COR-L47 (cell line): ENCODE results near the gene RABAC1.

ENCODE experiments used
- DNase-seq: peaks from one replicate; lab custom pipeline; 2025; lab: John Stamatoyannopoulos, UW

RABAC1 gene

DNA sequence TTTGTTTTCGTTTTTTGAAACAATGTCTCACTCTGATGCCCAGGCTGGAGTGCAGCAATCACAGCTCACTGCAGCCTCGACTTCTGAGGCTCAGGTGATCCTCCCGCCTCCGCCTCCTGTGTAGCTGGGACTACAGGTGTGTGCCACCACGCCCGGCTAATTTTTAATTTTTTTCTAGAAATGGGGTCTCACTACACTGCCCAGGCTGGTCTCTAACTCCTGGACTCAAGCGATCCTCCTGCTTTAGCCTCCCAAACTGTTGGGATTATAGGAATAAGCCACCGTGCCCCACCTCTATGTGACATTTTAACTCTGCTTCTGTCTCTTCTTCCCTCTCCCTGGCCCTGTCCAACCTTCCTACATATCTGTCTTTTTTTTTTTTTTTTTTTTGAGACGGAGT is 29.8 kb upstream of the RABAC1 start:
- DNase-seq: no peak

DNA sequence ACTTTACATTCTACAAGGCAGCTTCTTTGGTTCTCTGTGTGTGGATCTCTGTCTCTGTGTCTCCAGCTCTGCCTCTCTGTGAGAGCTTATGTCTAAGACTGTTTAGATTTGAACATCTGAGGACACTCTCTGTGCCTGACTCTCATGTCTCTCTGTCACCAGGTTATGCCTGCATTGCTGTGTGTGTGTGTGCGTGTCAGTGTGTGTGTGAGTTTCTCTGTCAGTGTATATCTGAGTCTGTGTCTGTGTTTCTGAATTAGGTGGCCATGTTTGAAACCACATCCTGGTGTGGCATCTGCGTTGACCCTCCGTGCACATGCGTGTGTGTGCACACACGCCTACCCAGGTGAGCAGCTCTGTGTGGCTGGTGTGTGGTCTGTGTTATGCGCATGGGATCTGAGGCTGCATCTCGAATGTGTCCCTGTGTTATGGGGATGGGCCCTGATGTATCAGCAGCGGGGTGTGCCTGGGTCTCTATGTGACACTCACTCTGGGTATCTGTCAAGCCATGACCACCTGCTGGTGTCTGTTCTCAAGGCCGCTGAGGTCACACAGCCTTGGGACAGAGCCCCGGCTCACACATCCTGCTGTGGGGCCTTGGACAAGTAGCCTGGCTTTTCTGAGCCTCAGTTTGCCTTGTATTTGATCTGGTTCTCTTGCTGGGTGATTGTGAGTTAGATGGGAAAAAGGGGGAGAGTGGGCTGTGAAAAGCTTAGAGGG is 28.2 kb upstream of the RABAC1 start:
- no peak for DNase-seq

DNA sequence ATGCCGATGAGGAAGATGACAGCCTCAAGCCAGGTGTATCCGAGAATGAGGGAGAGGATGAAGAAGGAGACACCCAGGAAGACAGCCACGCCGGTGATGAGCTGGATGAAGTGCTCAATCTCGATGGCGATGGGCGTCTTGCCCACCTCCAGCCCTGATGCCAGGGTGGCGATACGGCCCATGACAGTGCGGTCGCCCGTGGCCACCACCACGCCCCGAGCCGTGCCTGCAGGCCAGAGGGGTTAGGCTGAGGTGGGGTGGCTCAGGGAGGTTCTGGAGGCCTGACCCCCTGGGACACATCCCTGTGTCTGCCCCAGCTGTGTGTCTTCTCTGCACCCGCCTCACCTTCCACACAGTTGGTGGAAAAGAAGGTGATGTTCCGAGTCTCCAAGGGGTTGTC is 25.8 kb upstream of the RABAC1 start:
- DNase-seq: no peak

DNA sequence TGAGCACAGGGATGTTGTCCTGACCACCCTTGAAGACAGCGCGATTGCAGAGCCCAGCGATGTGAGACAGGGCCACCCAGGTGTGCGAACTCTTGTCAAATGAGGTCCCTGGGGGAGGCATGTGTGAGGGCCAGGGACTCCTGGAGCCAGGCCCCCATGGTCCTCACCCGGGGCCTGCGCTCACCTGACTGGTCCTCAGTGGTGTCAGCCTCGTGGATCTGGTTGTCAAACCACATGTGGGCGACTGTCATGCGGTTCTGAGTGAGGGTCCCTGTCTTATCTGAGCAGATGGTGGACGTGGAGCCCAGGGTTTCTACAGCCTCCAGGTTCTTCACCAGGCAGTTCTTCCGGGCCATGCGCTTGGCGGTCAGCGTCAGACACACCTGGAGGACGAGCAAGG is 22.6 kb upstream of the RABAC1 start:
- DNase-seq: no peak

DNA sequence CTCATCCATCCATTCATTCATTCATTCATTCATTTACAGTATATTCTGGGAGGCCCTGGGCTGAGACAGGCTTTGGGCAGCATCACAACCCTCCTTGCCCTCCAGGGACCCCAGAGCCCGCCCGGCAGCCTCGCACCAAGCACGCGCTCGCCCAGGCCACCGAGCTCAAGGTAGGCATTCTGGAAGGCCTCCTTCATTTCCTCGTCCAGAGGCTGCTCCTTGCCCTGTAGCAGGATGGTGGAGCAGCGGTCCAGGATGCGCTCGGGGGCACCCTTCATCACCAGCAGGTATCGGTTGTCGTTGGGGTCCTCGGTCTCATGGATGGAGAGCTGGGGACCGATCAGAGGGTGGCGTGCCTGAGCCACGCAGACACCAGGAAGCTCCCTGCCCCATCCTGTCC is 19.3 kb upstream of the RABAC1 start:
- no peak for DNase-seq

DNA sequence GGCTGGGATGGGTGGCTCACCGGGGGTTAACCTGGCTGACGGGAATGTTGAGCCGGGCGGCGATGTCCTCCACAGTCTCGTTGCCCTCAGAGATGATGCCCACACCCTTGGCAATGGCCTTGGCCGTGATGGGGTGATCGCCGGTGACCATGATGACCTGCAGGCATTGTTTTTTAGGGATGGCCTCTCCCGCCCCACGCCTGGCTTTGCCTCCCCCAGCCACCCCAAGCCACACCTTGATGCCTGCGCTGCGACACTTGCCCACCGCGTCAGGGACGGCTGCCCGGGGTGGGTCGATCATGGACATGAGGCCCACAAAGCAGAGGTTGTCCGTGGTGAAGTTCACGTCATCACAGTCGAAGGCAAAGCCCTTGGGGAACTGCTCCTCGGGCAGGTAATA is 18.8 kb upstream of the RABAC1 start:
- no peak for DNase-seq

DNA sequence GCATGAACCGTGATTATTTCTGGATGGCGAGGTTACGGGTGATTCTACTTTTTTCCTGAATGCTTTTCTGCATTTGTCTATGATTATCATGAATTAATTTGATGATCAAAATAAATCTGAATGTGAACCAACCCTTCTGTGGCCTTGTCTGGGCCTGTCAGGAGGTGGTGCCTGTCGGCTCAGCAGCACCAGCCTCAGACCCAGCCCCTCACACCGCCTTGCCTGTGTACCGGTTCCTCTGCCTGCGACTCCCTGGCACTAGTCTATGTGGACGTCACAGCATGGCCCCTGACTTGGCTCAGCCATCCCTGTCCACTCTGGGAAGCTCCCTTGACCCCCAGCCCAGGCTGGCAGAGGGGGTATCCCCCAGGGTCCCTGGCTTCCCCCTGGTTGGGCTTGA is 15.5 kb upstream of the RABAC1 start:
- DNase-seq: no peak

DNA sequence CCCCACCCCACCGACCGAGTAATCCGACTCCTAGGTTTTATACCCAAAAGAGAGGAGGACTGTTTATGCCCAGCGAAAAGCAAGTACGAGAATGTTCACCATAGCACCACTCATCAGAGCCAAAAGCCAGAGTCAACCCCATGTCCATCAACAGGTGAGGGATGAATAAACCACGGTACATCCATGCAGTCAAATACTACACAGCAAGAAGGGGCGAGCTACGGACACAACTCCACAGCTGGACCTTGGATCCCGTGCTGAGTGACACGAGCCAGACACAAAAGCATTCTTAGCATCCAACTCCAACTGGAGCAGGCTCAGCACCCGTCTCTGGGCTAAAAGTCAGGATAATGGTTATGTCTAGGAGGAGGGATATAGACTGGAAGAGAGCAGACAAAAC is 12.2 kb upstream of the RABAC1 start:
- DNase-seq: no peak

DNA sequence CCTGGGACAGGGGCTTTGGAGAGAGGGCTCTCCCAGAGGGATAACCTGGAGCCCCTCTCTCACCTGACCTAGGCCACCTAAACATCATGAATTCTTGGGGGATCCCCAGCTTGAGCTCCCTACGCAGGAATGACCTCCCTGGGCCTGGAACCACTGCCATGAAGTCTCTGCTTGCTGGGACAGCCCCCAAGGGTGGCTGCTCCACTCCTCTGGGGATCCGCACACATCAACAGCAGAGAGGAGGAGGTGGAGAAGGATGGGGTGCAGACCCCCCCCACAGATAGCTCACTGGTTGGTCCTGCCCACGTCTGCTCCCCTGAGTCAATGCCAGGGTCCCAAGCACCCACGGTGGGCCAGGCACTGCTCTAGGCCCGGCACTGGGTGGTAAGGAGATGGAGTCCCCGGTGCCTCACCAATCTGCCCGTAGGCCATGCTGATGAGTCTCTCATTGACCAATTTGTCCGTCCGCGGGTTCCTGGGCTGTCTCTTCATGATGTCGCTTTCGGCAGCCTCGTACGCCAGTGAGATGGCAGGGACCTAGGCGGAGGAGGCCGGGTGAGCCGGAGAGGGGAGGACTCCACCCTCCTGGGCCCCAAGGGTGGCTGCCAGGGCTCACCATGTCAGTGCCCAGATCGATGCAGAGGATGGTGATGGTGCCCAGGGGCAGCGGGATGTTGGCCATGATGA is 10.8 kb upstream of the RABAC1 start:
- no peak for DNase-seq

DNA sequence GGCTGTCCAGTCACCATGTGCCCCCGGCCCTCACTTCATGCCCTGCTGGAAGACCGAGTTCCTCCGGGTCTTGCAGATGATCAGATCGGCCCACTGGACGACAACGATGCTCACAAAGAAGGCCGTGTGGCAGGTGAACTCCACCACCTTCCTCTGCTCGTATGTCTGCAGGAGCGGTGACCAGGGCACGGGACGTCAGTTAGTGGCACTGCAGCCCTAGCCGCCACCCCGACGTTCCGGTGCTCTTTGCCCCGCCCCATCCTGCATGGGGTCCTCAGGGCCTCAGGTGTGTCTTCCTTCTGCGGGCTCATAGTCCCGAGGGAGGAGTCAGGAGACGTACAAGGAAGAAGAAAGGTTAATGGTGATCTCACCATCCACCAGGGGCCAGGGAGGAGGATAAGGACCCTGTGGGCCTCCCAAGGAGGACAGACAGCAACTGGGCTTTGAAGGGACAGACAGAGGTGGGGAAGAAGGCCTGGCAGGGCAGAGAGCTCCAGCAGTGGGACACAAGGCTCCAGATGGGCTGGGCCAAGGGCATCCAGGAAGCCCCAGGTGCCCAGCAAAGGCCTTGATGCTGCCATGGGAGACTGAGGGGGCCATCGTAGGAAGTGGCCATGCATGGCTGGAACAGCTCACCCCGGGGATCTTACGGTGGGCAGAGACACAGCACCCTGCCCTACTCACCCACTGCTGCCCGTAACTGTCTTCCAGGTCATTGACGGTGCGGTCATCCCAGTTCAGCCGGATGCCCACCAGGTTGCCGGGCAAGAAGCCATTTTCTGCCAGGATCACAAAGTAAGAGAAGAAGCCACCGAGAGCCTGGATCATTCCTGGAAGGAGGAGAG is 9.9 kb upstream of the RABAC1 start:
- no peak for DNase-seq

- DNase-seq: no peak
Observed at GRCh38 chr19:41967054-41967783, 8.1 kb upstream of the RABAC1 start.

GRCh38 chr19:41965106-41965505 is 6.0 kb upstream of the RABAC1 start:
- no peak for DNase-seq

- no peak for DNase-seq
Observed at GRCh38 chr19:41960973-41961372, 1.9 kb upstream of the RABAC1 start.

GRCh38 chr19:41958367-41959055 is 610 bp downstream of the RABAC1 start:
- DNase-seq: peak; percentile 65

- DNase-seq: peak; percentile 73
Observed at GRCh38 chr19:41957838-41958366, 1.2 kb downstream of the RABAC1 start.

DNA sequence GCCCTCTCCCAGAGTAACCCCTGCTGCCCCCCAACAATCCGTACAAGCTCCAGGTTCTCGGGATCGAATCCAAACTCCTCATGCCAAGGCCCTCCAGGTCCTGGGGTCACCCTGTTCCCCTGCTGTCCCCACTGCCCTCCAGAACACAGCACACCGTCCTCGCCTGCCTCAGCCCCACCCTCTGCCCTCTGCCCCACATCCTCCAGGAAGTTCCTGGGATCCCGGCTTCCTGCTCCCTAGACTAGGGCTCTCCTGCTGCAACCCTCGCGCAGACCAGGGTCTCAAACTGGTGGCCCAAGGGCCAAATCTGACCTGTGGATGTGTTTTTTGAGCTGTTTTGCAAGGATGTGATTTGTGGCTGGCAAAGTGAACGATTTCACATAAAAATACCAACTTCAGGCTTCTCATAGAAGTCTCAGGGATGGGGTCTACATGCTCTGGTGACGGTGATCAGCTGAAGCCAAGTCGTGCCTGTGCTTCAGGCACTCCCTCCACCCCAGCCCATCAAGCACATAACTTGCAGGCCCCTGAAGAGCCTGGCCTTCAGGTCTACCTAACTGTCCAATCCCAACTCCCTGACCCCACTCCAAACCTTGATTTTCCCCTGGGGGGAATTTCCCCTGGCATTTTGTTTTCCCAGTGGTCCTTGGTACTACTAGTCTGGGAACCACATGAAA is 1.8 kb downstream of the RABAC1 start:
- no peak for DNase-seq

- no peak for DNase-seq
Observed at GRCh38 chr19:41956621-41957020, 2.5 kb downstream of the RABAC1 start.

DNA sequence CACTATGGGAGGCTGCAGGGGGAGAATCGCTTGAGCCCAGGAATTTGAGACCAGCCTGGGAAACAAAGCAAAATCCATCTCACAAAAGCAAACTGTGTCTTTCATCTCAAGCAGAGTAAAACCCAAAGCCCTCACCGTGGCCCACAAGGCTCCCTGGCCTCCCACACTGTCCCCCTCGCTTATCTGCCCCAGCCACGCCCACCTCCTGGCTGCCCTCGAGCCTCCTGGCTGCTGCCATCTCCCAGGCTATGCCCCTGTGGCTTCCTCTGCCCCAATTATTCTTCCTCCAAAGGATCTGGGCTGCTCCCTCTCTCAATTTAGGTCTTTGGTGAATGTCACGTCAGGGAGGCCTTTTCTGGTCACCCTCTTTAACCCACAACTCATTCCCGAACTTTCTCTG is 3.6 kb downstream of the RABAC1 start:
- no peak for DNase-seq

DNA sequence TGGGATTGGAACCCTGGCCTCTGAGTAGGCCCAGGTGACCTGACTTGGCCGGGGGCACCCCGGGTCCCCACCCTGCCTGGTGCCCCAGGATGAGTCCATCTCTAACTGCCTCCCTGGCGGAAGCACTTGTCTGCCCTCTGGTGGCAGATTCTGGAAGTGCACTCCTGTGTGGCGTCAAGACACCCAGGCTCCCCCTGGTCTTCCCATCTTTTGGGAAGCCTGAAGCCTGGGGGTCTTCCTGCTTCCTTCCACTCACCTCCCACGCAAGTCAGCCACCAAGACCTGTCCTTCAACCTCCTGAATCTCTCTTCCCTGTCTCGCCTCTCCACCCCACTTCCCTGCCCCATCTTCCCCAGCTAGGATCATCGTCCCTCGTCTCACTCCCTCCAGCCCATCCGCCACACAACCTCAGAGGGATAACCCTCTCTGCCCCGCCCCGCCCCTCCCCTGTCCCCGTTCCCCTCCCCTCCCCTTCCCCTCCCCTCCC is 7.4 kb downstream of the RABAC1 start:
- peak; percentile 56 for DNase-seq

DNA sequence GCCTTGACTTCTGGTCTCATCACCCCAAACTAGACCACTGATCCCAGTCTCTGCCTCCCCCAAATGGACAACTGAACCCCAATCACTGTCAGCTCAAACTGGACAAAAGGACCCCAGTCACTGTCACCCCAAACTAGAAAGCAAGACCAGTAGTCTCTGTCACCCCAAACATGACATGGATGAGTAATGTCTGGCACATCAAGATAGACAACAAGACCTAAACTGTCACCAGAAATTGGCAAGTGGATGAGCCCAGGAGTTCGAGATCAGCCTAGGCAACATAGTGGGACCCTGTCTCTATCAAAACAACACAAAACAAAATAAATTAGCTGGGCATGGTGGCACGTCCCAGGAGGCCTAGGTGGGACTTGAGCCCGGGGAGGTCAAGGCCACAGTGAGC is 12.0 kb downstream of the RABAC1 start:
- DNase-seq: no peak
